H9 (cell line): ENCODE measurements around the gene USP49. TPM values are rescaled to one million over a fixed set of nuclear protein-coding genes. Genes with fewer than 3 reads are reported as not detected.
A peak's percentile ranks its signal among the peaks of the same experiment; 100 is the strongest.

Experiments
- DNase-seq: peaks from one replicate; pipeline ENCODE4 v3.0.0-alpha.2; 2017
- H2AFZ ChIP-seq: one replicate; pipeline ENCODE4 v1.6.1; 2013; ENCODE audit warnings: mild to moderate bottlenecking, low read length, control low read depth, moderate library complexity
- H2AK5ac ChIP-seq: 2 replicates; pipeline ENCODE4 v1.6.1; 2013; ENCODE audit warnings: low read length, control low read depth, mixed read lengths; ENCODE audit not compliant: insufficient read length
- H2BK120ac ChIP-seq: one replicate; pipeline ENCODE4 v1.6.1; 2013; ENCODE audit warnings: low read depth, mild to moderate bottlenecking, low read length, control low read depth, inconsistent platforms; ENCODE audit not compliant: poor library complexity, severe bottlenecking
- H2BK12ac ChIP-seq: 2 replicates; pipeline ENCODE4 v1.6.1; 2013; ENCODE audit warnings: low read length, control low read depth, mixed read lengths, low read depth; ENCODE audit not compliant: insufficient read length
- H2BK15ac ChIP-seq: 2 replicates; pipeline ENCODE4 v1.6.1; 2013; ENCODE audit warnings: low read depth, low read length, control low read depth
- H2BK20ac ChIP-seq: one replicate; pipeline ENCODE4 v1.6.1; 2013; ENCODE audit warnings: low read depth, mild to moderate bottlenecking, low read length, control low read depth, inconsistent platforms; ENCODE audit not compliant: poor library complexity, severe bottlenecking
- H2BK5ac ChIP-seq: 2 replicates; pipeline ENCODE4 v1.6.1; 2013; ENCODE audit warnings: low read length, control low read depth, mixed read lengths; ENCODE audit not compliant: insufficient read length
- H3K14ac ChIP-seq: 2 replicates; pipeline ENCODE4 v1.6.1; 2013; ENCODE audit warnings: low read length, control low read depth; ENCODE audit not compliant: insufficient read depth
- H3K18ac ChIP-seq: 2 replicates; pipeline ENCODE4 v1.6.1; 2013; ENCODE audit warnings: low read depth, mild to moderate bottlenecking, mixed read lengths, low read length, control low read depth; ENCODE audit not compliant: insufficient read length
- H3K23ac ChIP-seq: 2 replicates; pipeline ENCODE4 v1.6.1; 2013; ENCODE audit warnings: low read length, control low read depth, mixed read lengths, low read depth; ENCODE audit not compliant: insufficient read length
- H3K23me2 ChIP-seq: 2 replicates; pipeline ENCODE4 v1.6.1; 2013; ENCODE audit warnings: low read depth, mild to moderate bottlenecking, mixed read lengths, low read length, control low read depth; ENCODE audit not compliant: insufficient read length, poor library complexity, severe bottlenecking
- H3K27ac ChIP-seq: 2 replicates; pipeline ENCODE4 v1.5.1; 2013; ENCODE audit warnings: low read length, control low read depth, mixed read lengths, low read depth; ENCODE audit not compliant: insufficient read length
- H3K27me3 ChIP-seq: 2 replicates; pipeline ENCODE4 v1.6.1; 2013; ENCODE audit warnings: low read length, control low read depth, inconsistent platforms; ENCODE audit not compliant: insufficient read depth
- H3K4ac ChIP-seq: 2 replicates; pipeline ENCODE4 v1.6.1; 2013; ENCODE audit warnings: low read depth, mild to moderate bottlenecking, control low read depth, inconsistent platforms, low read length, moderate library complexity
- H3K4me1 ChIP-seq: 2 replicates; pipeline ENCODE4 v1.6.1; 2013; ENCODE audit warnings: low read length, control low read depth, inconsistent platforms; ENCODE audit not compliant: insufficient read depth
- H3K4me2 ChIP-seq: 2 replicates; pipeline ENCODE4 v1.6.1; 2013; ENCODE audit warnings: low read length, control low read depth, mixed read lengths; ENCODE audit not compliant: insufficient read length, insufficient read depth
- H3K56ac ChIP-seq: 2 replicates; pipeline ENCODE4 v1.6.1; 2013; ENCODE audit warnings: low read depth, mild to moderate bottlenecking, mixed read lengths, low read length, control low read depth; ENCODE audit not compliant: insufficient read length
- H3K79me1 ChIP-seq: 2 replicates; pipeline ENCODE4 v1.6.1; 2013; ENCODE audit warnings: low read depth, mild to moderate bottlenecking, moderate library complexity, low read length, control low read depth, inconsistent platforms; ENCODE audit not compliant: insufficient read depth, poor library complexity, severe bottlenecking
- H3K79me2 ChIP-seq: 2 replicates; pipeline ENCODE4 v1.6.1; 2013; ENCODE audit warnings: low read length, control low read depth, inconsistent platforms; ENCODE audit not compliant: insufficient read depth
- H3K9ac ChIP-seq: 2 replicates; pipeline ENCODE4 v1.6.1; 2013; ENCODE audit warnings: low read length, control low read depth, mixed read lengths; ENCODE audit not compliant: insufficient read length; ENCODE audit errors: extremely low read depth
- H3K9me3 ChIP-seq: one replicate; pipeline ENCODE4 v1.6.1; 2013; ENCODE audit warnings: low read depth, low read length, inconsistent platforms; ENCODE audit not compliant: control insufficient read depth
- H3T11ph ChIP-seq: one replicate; pipeline ENCODE4 v1.6.1; 2013; ENCODE audit warnings: mild to moderate bottlenecking, low read length, control low read depth, inconsistent platforms
- H4K20me1 ChIP-seq: one replicate; pipeline ENCODE4 v1.6.1; 2013; ENCODE audit not compliant: control insufficient read depth, insufficient read length, insufficient read depth
- H4K5ac ChIP-seq: 2 replicates; pipeline ENCODE4 v1.6.1; 2013; ENCODE audit warnings: low read depth, mild to moderate bottlenecking, mixed read lengths, low read length, control low read depth; ENCODE audit not compliant: insufficient read length
- H4K8ac ChIP-seq: replicated peaks from 2 replicates; pipeline ENCODE4 v1.6.1; 2013; ENCODE audit warnings: low read length, control low read depth, mixed read lengths, low read depth; ENCODE audit not compliant: insufficient read length
- H4K91ac ChIP-seq: 2 replicates; pipeline ENCODE4 v1.6.1; 2013; ENCODE audit warnings: low read depth, mild to moderate bottlenecking, moderate library complexity, mixed read lengths, low read length, control low read depth; ENCODE audit not compliant: insufficient read length
- H3K27ac Mint-ChIP-seq, 3 experiments: 2 replicates in 2 of 3; 3 replicates in 1 of 3; pipeline ENCODE4 v1.8.0; 2020 to 2021; ENCODE audit warnings: mixed read lengths in 3 of 3, mild to moderate bottlenecking in 1 of 3, moderate library complexity in 1 of 3
- H3K27me3 Mint-ChIP-seq: 2 replicates; pipeline ENCODE4 v1.8.0; 2021; ENCODE audit warnings: low read depth, mild to moderate bottlenecking, moderate library complexity, mixed read lengths
- H3K36me3 Mint-ChIP-seq, 3 experiments: 2 replicates in 2 of 3; 3 replicates in 1 of 3; pipeline ENCODE4 v1.8.0; 2020 to 2021; ENCODE audit warnings: low read depth in 3 of 3, mixed read lengths in 3 of 3; ENCODE audit not compliant: insufficient read depth in 1 of 3
- H3K4me1 Mint-ChIP-seq, 2 experiments: 2 replicates each; pipeline ENCODE4 v1.8.0; 2020; ENCODE audit warnings: mixed read lengths in 2 of 2
- H3K4me3 Mint-ChIP-seq, 2 experiments: 2 replicates in 1 of 2; 3 replicates in 1 of 2; pipeline ENCODE4 v1.8.0; 2020 to 2021; ENCODE audit warnings: mild to moderate bottlenecking in 2 of 2, mixed read lengths in 2 of 2, moderate library complexity in 1 of 2
- H3K9me3 Mint-ChIP-seq, 2 experiments: 2 replicates in 1 of 2; 3 replicates in 1 of 2; pipeline ENCODE4 v1.8.0; 2020; ENCODE audit warnings: mild to moderate bottlenecking in 2 of 2, mixed read lengths in 2 of 2, moderate library complexity in 1 of 2
- CTCF ChIP-seq: fragments of 200-600 bp; sonication (generic); conservative IDR thresholded peaks from 3 replicates; pipeline ENCODE4 v1.8.0; 2021; ENCODE audit warnings: antibody characterized with exemption, mild to moderate bottlenecking
- whole genome bisulfite sequencing: extraction: QIAGEN DNeasy Blood & Tissue Kit; methylation state at CpG from one replicate; pipeline ENCODE4 v1.1.7; 2013; ENCODE audit warnings: missing lambda C conversion rate, low lambda C conversion rate, mixed read lengths; ENCODE audit not compliant: insufficient read length; ENCODE audit errors: extremely low coverage; 5-methylcytosine and 5-hydroxymethylcytosine counted together
- total RNA-seq: library from RNA; stranded (reverse); gene quantifications from 2 replicates; pipeline ENCODE4 v1.2.1, GENCODE V29; 2021

The USP49 gene
- total RNA-seq, 1 experiment from 2014 or later: 19.0 TPM

- H3K27me3 ChIP-seq: peaks cover 12% of the 10 kb centered on the region; the same call in 1 of the 2 replicates
- Mint-ChIP-seq H3K9me3 (no peaks in the 10 kb centered on the region; a peak in 3 of 5 replicates), H3K4me1 (peaks cover 10 to 16% of the 10 kb centered on the region in 2 experiments), H3K36me3 (peaks cover 12 to 25% (median 18%) of the 10 kb centered on the region in 3 experiments), H3K4me3 (peak overlapping the region; percentile 95 to 98), H3K27ac (peak overlapping the region; percentile 95 to 98 (median 97); a peak in 5 of 7 replicates), H3K27me3 (peaks cover 47% of the 10 kb centered on the region)
- H4K8ac ChIP-seq: no peak overlapping the region
- H2BK20ac ChIP-seq: no peak overlapping the region
- peaks cover 8% of the 10 kb centered on the region for H3K23me2 ChIP-seq
- H4K91ac ChIP-seq: no peak overlapping the region
- TF ChIP-seq CTCF: peak; percentile 81
- peak; percentile 82 for DNase-seq
- peak overlapping the region; percentile 95 for H3K4me2 ChIP-seq
- no peak overlapping the region for H2BK120ac ChIP-seq
- no peak overlapping the region for H4K5ac ChIP-seq
- peak overlapping the region; percentile 66 for H3K9ac ChIP-seq
- peak overlapping the region; percentile 24; the same call in 1 of the 2 replicates for H3K14ac ChIP-seq
- no peak overlapping the region for H2AK5ac ChIP-seq
- H4K20me1 ChIP-seq: no peaks in the 10 kb centered on the region
- H3T11ph ChIP-seq: no peak overlapping the region
- H2BK5ac ChIP-seq: no peak overlapping the region
- H3K79me2 ChIP-seq: peaks cover 2% of the 10 kb centered on the region; the same call in 1 of the 2 replicates
- no CpG with 5 or more reads among the region's 58 CpGs for WGBS
- no peak overlapping the region for H3K56ac ChIP-seq
- H3K9me3 ChIP-seq: no peaks in the 10 kb centered on the region
- no peak overlapping the region for H3K4ac ChIP-seq
- H2BK15ac ChIP-seq: no peak overlapping the region; the same call in 1 of the 2 replicates
- H3K23ac ChIP-seq: no peak overlapping the region
- H3K18ac ChIP-seq: no peak overlapping the region
- H3K27ac ChIP-seq: no peak overlapping the region
- H2BK12ac ChIP-seq: no peak overlapping the region
- no peak overlapping the region for H2AFZ ChIP-seq
- no peaks in the 10 kb centered on the region for H3K4me1 ChIP-seq
- no peaks in the 10 kb centered on the region for H3K79me1 ChIP-seq
These were observed 108.5 kb downstream of the USP49 start for GRCh38 chr6:41786451-41787218.
